HepG2 (cell line): ENCODE measurements around the gene NGDN. TPM values are rescaled to one million over a fixed set of nuclear protein-coding genes. Genes with fewer than 3 reads are reported as not detected.

Source experiments
- ATAC-seq: fragments of 200-7000 bp; cut with Tn5 transposase; 3 replicates; pipeline ENCODE4 v1.9.1; 2020; ENCODE audit warnings: mild to moderate bottlenecking, moderate library complexity
- BruUV-seq: library from RNA; stranded (reverse); fragments of 400-500 nt; replicated peaks from 2 replicates; lab custom pipeline; 2021; lab: Mats Ljungman, UMichigan
- CTCF ChIA-PET: fragments of 300-600 bp; formaldehyde crosslinking; extraction: SDS; loops from one replicate; lab custom pipeline; 2021; ENCODE audit warnings: low total read pairs, inconsistent platforms, low intra/inter-chr PET ratio; lab: Yijun Ruan, JAX
- POLR2A ChIA-PET: fragments of 350-600 bp; sonication (Branson Sonifier 250); formaldehyde crosslinking; loops from one replicate; lab custom pipeline; 2020; ENCODE audit warnings: antibody characterized with exemption, inconsistent platforms; lab: Yijun Ruan, JAX
- DNase-seq: peaks from one replicate; pipeline ENCODE4 v3.0.0-alpha.2; 2015; ENCODE audit warnings: low spot score
- FAIRE-seq: peaks from 3 replicates; lab custom pipeline; 2011; peaks lifted over from hg19 to GRCh38; lab: Jason Lieb, UNC
- H2AFZ ChIP-seq: one replicate; pipeline ENCODE4 v1.6.1; 2011; ENCODE audit warnings: low read length, inconsistent platforms
- H3K27ac ChIP-seq: fragments of 300-600 bp; 3 replicates; pipeline ENCODE4 v1.8.0; 2011; ENCODE audit warnings: mixed run types, mild to moderate bottlenecking, mixed read lengths, low read length, inconsistent platforms; ENCODE audit not compliant: insufficient read depth; ENCODE audit errors: extremely low read length
- H3K27me3 ChIP-seq, 2 experiments: fragments of 200-600 bp in 1 of 2; 2 replicates in 1 of 2; 3 replicates in 1 of 2; pipeline versions ENCODE4 v1.6.0 to v1.8.0; 2011; ENCODE audit warnings: low read length in 2 of 2, mild to moderate bottlenecking in 2 of 2, moderate library complexity in 2 of 2, inconsistent platforms in 1 of 2; ENCODE audit not compliant: insufficient read depth in 2 of 2, control insufficient read depth in 1 of 2
- H3K36me3 ChIP-seq, 2 experiments: fragments of 200-600 bp in 1 of 2; replicated peaks in 1 of 2; 2 replicates in 1 of 2; 3 replicates in 1 of 2; pipeline versions ENCODE4 v1.5.1 to v1.8.0; 2011; ENCODE audit warnings: low read length in 2 of 2, inconsistent platforms in 1 of 2; ENCODE audit not compliant: insufficient read depth in 2 of 2, control insufficient read depth in 1 of 2
- H3K4me1 ChIP-seq: 2 replicates; pipeline ENCODE4 v1.5.1; 2012; ENCODE audit warnings: low read length, inconsistent platforms; ENCODE audit not compliant: insufficient read depth
- H3K4me2 ChIP-seq: 2 replicates; pipeline ENCODE4 v1.6.0; 2011; ENCODE audit warnings: low read depth, low read length, inconsistent platforms
- H3K4me3 ChIP-seq, 3 experiments: fragments of 200-600 bp in 1 of 3; sonication (generic), shearing (Covaris generic) in 1 of 3; replicated peaks in 1 of 3; 2 replicates each; pipeline ENCODE4 v1.5.1; 2011 to 2016; ENCODE audit warnings: low read length in 3 of 3, inconsistent platforms in 2 of 3, low read depth in 2 of 3, mild to moderate bottlenecking in 2 of 3, control low read depth in 1 of 3, mixed read lengths in 1 of 3; ENCODE audit not compliant: insufficient read depth in 1 of 3
- H3K79me2 ChIP-seq: one replicate; pipeline ENCODE4 v1.6.1; 2011; ENCODE audit warnings: low read length, inconsistent platforms; ENCODE audit not compliant: insufficient read depth
- H3K9ac ChIP-seq: 2 replicates; pipeline ENCODE4 v1.6.0; 2011; ENCODE audit warnings: mild to moderate bottlenecking, low read depth, low read length, inconsistent platforms; ENCODE audit not compliant: insufficient read depth
- H3K9me3 ChIP-seq: 2 replicates; pipeline ENCODE4 v1.5.1; 2012; ENCODE audit warnings: mild to moderate bottlenecking, low read length
- H4K20me1 ChIP-seq: 2 replicates; pipeline ENCODE4 v1.6.0; 2011; ENCODE audit warnings: inconsistent platforms, mild to moderate bottlenecking, low read length, moderate library complexity; ENCODE audit not compliant: insufficient read depth
- DPF2 ChIP-seq: sonication (generic); formaldehyde crosslinking; IDR thresholded peaks from 2 replicates; pipeline ENCODE4 v1.4.0; 2020; ENCODE audit warnings: mild to moderate bottlenecking, low read depth, missing genetic modification reagents, borderline replicate concordance
- ELF1 ChIP-seq: sonication (generic); formaldehyde crosslinking; IDR thresholded peaks from 2 replicates; pipeline ENCODE4 v1.4.0; 2020; ENCODE audit warnings: missing genetic modification reagents
- NFYB ChIP-seq: sonication (generic); formaldehyde crosslinking; IDR thresholded peaks from 2 replicates; pipeline ENCODE4 v1.4.0; 2020; ENCODE audit warnings: missing genetic modification reagents
- NFYC ChIP-seq: IDR thresholded peaks from 2 replicates; pipeline ENCODE4 v1.6.1; 2016; ENCODE audit warnings: missing genetic modification reagents, missing compliant biosample characterization
- SRY ChIP-seq: sonication (generic); formaldehyde crosslinking; IDR thresholded peaks from 2 replicates; pipeline ENCODE4 v1.8.0; 2022; ENCODE audit warnings: mild to moderate bottlenecking, missing genetic modification reagents
- ZNF101 ChIP-seq: sonication (generic); formaldehyde crosslinking; IDR thresholded peaks from 2 replicates; pipeline ENCODE4 v1.4.0; 2020; ENCODE audit warnings: mild to moderate bottlenecking, low read depth, missing genetic modification reagents, borderline replicate concordance
- ZNF318 ChIP-seq: sonication (generic); formaldehyde crosslinking; IDR thresholded peaks from 2 replicates; pipeline ENCODE4 v1.4.0; 2020; ENCODE audit warnings: mild to moderate bottlenecking, missing genetic modification reagents
- ZNF343 ChIP-seq: sonication (generic); formaldehyde crosslinking; IDR thresholded peaks from 2 replicates; pipeline ENCODE4 v1.4.0; 2020; ENCODE audit warnings: mild to moderate bottlenecking, missing genetic modification reagents
- ZNF510 ChIP-seq: sonication (generic); formaldehyde crosslinking; IDR thresholded peaks from 2 replicates; pipeline ENCODE4 v1.4.0; 2020; ENCODE audit warnings: low read depth, mild to moderate bottlenecking, missing genetic modification reagents
- WGBS: methylation state at CpG from one replicate; pipeline ENCODE4 v1.1.6; 2017; ENCODE audit warnings: low lambda C conversion rate; 5-methylcytosine and 5-hydroxymethylcytosine counted together
- in situ Hi-C: cut with HindIII; loops from 2 replicates; pipeline ENCODE4 v1.10.0; 2017; ENCODE audit warnings: low pct_unique_long_range_greater_than_20kb; ENCODE audit not compliant: extremely low pct_ligation_motif_present
- intact Hi-C: fragments of 100-400 bp; cut with micrococcal nuclease; formaldehyde crosslinking; loops from one replicate; pipeline ENCODE4 v1.10.0; 2022; ENCODE audit not compliant: unreplicated experiment
- polyA plus RNA-seq, 8 experiments: library from polyadenylated mRNA; depleted of rRNA in 3 of 8; stranded (reverse) in 7 of 8; unstranded in 1 of 8; fragments of >200 nt; fragmentation: Illumina TruSeq in 4 of 8; extraction: Trizol in 4 of 8; gene quantifications; 2 replicates each; pipeline versions ENCODE4 v1.2.1 to v1.2.3, GENCODE V29; 2011 to 2016; ENCODE audit warnings: low read depth in 4 of 8, missing spikeins in 1 of 8, mixed read lengths in 1 of 8; ENCODE audit not compliant: insufficient read depth in 1 of 8
- total RNA-seq, 5 experiments: library from RNA; depleted of rRNA; stranded (reverse); fragments of >200 nt; fragmentation: Illumina TruSeq; extraction: Trizol; gene quantifications; 2 replicates each; pipeline ENCODE4 v1.2.3, GENCODE V29; 2016; ENCODE audit warnings: low read depth in 1 of 5
- TF ChIP-seq, protein P1 (sequence below): IDR thresholded peaks from 2 replicates; pipeline ENCODE4 v1.6.1; 2012; ENCODE audit warnings: low read length, improper control_type of control experiment

NGDN gene
- total and polyA plus RNA-seq, 2 of the 13 experiments (the other 11 are each of a cell fraction or from before 2014, with no cell fraction given), result 154 to 216 TPM

DNA sequence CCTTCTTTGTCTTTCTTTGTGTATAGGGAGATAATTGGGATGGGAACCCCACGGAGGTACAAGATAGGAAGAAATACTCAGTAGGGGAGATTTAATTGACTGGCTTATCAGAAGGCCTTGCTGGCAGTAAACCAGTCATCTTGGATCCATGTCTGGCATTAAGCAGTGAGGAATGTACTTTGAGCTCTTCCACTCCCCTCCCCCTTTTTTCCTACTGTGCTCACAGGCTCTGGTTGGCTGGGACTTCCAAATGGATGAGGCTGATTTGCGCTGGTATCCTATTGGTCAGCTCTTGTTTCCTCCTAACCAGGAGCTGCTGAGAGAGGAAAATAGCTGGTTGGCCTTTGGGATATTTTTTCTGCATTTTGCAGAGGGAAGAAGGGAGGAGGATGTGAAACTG is 24.7 kb downstream of the NGDN start:
- FAIRE-seq (peak; percentile 12), DNase-seq (peak; percentile 57), ATAC-seq (no peak)
- Histone ChIP-seq H4K20me1 (no peaks in the 10 kb centered on the region; the same call in 1 of the 2 replicates), H3K9ac (no peak overlapping the region), H3K79me2 (no peaks in the 10 kb centered on the region), H3K36me3 (peaks cover 7 to 12% of the 10 kb centered on the region in 2 experiments; a peak in 2 of 5 replicates), H3K4me3 (no peak overlapping the region), H3K27me3 (no peaks in the 10 kb centered on the region), H3K27ac (no peak overlapping the region), H2AFZ (no peak overlapping the region), H3K4me2 (no peak overlapping the region), H3K9me3 (no peaks in the 10 kb centered on the region), H3K4me1 (peaks cover 28% of the 10 kb centered on the region)
- in situ Hi-C loops (no loop called here), intact Hi-C loops (no loop called here)
- 96% methylated on average over 2 of the region's 2 CpGs for WGBS
- BruUV-seq, result no TSS peak
- POLR2A ChIA-PET, result interaction anchor here (0.6 to 1.8 kb wide), 6 partner anchors 8 to 173 kb away, joined by 3 to 7 read pairs (median 4); partner anchors contain the start of genes AP1G2, PABPN1 and THTPA
- CTCF ChIA-PET, result no interaction called here
- TF ChIP-seq DPF2 (CRISPR knock-in tag) (peak; percentile 26; the same call in 1 of the 2 replicates), ZNF510 (0 out of 2 replicates have a peak, but pooled peaks have one; percentile 40), ZNF343 (no peak), NFYC (CRISPR knock-in tag) (peak; percentile 43; the same call in 1 of the 2 replicates), ZNF101 (0 out of 2 replicates have a peak, but pooled peaks have one; percentile 46), ZNF318 (CRISPR knock-in tag) (0 out of 2 replicates have a peak, but pooled peaks have one; percentile 46), SRY (CRISPR knock-in tag) (no peak), ELF1 (CRISPR knock-in tag) (no peak), NFYB (CRISPR knock-in tag) (peak; percentile 53)
- TF ChIP-seq, protein P1, sequence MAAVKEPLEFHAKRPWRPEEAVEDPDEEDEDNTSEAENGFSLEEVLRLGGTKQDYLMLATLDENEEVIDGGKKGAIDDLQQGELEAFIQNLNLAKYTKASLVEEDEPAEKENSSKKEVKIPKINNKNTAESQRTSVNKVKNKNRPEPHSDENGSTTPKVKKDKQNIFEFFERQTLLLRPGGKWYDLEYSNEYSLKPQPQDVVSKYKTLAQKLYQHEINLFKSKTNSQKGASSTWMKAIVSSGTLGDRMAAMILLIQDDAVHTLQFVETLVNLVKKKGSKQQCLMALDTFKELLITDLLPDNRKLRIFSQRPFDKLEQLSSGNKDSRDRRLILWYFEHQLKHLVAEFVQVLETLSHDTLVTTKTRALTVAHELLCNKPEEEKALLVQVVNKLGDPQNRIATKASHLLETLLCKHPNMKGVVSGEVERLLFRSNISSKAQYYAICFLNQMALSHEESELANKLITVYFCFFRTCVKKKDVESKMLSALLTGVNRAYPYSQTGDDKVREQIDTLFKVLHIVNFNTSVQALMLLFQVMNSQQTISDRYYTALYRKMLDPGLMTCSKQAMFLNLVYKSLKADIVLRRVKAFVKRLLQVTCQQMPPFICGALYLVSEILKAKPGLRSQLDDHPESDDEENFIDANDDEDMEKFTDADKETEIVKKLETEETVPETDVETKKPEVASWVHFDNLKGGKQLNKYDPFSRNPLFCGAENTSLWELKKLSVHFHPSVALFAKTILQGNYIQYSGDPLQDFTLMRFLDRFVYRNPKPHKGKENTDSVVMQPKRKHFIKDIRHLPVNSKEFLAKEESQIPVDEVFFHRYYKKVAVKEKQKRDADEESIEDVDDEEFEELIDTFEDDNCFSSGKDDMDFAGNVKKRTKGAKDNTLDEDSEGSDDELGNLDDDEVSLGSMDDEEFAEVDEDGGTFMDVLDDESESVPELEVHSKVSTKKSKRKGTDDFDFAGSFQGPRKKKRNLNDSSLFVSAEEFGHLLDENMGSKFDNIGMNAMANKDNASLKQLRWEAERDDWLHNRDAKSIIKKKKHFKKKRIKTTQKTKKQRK, result 0 out of 2 replicates have a peak, but pooled peaks have one; percentile 11
